HG02642 (cell line): ENCODE measurements around the gene FAM53B.
"Not testable (repeated sequence)": the region's sequence is repeated elsewhere in the genome, so short reads cannot be mapped to it uniquely, and the experiment has no call there.

Experiments used
- ATAC-seq: cut with Tn5 transposase; IDR thresholded peaks from one replicate; pipeline ENCODE4 v1.9.1; 2021; ENCODE audit warnings: mild to moderate bottlenecking; ENCODE audit not compliant: unreplicated experiment, poor library complexity

The FAM53B gene, protein sequence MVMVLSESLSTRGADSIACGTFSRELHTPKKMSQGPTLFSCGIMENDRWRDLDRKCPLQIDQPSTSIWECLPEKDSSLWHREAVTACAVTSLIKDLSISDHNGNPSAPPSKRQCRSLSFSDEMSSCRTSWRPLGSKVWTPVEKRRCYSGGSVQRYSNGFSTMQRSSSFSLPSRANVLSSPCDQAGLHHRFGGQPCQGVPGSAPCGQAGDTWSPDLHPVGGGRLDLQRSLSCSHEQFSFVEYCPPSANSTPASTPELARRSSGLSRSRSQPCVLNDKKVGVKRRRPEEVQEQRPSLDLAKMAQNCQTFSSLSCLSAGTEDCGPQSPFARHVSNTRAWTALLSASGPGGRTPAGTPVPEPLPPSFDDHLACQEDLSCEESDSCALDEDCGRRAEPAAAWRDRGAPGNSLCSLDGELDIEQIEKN

DNA sequence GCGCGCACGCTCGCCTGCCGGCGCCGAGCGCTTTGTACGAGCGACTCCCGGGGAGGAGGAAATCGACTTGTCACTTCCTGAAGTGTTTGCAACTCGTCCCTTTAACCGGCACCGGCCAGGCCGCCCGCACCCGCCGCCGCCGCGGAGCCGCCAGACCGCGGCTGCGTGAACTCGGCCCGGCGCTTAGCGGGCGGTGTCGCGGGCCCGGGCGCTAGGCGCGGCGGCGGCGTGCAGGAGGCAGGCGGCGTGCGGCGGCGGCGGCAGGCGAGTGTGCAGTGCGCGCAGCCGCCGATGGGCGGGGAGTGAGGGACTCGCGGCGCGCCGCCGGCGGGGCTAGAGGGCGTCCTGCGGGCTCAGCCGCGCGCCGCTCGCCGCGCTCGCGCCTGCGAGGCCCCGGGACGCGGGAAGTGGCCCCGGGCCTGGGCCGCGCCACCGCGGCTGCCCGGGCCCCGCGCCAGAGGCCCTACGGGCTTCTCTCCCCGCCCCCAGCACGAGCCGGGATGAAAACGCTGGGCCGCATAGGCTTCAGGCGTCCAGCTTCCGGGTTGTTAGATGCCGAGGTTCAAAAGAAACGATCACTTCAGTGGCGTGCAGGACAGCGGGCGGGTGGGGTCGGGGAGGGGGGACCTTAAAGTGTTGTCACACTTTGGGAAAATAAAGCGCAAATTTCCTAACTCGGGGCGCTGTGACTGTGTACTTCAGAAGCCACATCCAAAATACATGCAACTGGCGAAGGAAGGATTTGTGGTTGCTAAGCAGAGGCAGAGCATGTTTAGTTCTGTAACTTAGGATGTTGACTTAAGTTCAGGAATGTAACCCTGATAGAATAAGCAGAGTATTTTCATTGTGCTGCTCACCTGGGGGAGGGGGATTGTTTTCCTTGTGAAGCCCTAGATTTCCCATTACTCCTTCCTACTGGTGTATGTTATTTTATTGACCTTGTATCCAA, at the start of gene FAM53B:
Gene FAM53B, minus strand, starts transcription at position 277 of the 949 bp plus-strand sequence. CDS start 37,665 bp downstream, outside the sequence.
- ATAC-seq, result peak; percentile 70

DNA sequence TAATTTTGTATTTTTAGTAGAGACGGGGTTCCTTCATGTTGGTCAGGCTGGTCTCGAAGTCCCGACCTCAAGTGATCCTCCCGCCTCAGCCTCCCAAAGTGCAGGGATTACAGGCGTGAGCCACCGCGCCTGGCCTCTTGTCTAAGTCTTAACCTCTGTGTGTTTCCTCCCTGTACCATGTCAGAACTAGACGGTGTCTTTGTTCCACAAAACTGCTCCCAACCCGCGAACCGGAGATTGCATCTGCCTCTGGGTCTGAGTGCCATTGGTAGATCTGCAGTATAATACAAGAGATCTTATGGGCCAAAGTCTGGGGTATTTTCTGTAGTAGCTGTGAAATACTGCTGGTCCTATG, 48.8 kb upstream of the FAM53B start:
- ATAC-seq, result no peak

DNA sequence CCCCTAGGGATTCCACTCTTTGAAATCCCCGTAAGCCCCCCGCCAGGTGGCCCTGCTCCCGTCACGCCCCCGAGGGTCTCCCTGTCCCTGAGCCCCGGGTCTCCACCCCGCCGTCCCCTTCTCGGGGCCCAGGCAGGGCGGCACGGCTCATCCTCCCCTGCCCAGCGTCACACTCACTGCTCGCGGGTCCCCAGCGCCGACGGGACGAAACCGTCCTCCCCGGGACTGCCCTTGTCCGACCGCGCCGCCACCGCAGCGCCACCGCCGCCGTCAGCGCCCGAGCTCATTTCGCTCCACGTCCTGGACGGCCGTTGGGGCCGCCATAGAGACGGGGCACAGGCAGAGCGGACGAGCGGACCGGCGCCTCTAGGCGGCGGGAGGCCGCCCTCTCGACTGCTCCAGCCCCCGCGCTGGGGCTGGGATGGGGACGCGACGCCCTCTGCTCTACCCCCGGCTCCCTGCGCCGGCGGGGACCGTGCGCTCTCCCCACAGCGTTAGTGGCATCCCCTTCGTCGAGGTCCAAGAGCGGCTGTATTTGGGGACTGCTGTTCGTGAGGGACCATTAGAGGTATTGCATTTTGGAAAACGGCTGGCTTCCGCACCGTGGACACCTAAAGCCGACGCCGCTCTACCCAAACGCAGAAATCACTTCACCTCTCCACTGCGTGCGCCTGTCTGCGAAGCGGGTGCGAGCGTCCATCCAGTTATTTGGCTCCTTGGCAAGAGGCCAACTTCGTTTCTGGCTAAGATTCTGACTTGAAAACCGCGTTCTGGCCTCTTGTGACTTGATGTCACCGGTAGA, 47.6 kb upstream of the FAM53B start, which contains the start of gene EEF1AKMT2:
Gene EEF1AKMT2, minus strand, starts transcription at position 341 of the 802 bp plus-strand sequence. Its CDS starts 54 bp downstream, at position 287.
- peak; percentile 92 for ATAC-seq

DNA sequence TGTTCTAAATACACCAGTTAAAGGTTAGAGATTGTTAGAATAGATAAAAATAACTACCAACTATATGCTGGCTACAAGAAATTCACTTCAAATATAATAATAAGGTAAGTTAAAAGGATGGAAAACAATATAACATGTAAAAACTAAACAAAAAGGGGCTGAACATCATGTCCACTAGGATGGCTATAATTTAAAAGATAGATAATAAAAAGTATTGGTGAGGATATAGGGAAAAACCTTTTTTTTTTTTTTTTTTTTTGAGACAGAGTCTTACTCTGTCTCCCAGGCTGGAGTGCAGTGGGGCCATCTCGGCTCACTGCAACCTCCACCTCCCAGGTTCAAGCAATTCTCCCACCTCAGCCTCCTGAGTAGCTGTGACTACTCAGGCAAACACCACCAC, 38.7 kb upstream of the FAM53B start:
- ATAC-seq, result not testable (repeated sequence)

DNA sequence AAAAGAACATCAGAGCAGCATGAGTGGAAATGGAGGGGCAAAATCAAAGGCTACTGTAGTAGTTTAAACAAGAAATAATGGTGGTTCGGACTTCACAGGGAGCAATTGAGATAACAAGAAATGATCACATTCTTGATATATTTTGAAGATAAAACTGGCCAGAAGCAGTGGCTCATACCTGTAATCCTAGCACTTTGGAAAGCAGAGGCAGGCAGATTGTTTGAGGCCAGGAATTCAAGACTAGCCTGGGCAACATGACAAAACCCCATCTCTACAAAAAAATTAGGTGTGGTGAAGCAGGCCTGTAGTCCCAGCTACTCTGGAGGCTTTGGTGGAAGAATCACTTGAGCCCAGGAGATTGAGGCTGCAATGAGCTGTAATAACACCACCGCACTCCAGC, 24.6 kb upstream of the FAM53B start:
- ATAC-seq, result no peak

DNA sequence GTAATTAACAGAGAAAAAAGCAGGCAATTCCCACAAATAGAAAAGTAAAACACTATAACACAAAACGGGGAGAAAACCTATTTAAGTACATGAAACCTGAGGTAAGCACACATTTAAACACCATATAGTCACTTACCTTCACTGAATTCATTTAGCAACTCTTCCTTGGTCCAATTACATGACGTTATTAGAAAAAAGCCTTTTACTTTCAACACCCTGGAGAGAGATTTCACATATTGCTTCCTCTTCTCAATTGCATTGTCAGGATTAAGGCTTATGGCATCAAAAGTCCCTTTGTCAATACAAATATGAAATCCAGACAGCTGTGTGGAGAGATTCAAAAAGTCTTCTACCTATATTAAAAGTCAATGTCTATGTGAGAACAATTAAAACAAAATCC, 21.1 kb upstream of the FAM53B start:
- ATAC-seq, result no peak

DNA sequence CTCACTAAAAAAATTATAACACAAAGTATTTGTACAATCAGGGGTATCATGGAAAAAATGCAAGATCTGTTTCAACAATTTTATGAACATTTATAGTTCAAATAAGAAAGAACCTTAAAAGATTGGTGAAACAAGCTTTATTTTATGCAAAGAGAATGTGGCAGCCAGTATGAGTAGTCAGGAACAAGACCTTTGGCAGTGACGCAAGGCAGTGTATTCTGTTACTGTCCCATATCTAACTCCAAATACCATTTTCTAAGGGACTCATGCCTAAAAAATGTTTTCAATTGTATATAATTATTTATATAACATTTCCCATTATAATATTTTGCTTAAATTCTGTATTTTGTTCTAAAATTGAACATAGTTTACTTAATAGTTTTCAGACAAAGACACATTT, 19.1 kb upstream of the FAM53B start:
- ATAC-seq, result no peak

DNA sequence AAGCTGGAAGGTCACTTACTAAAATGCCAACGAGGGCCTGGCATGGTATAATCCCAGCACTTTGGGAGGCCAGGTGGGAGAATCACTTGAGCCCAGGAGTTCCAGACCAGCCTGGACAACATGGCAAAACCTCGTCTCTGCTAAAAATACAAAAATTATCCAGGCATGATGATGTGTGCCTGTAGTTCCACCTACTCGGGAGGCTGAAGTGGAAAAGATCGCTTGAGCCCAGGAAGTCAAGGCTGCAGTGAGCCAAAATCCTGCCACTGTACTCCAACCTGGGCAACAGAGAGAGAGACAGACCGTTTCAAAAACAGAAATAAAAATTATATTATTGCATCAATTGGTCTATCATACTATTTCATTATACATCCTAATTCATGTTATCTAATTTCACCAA, 18.1 kb upstream of the FAM53B start:
- ATAC-seq, result no peak

DNA sequence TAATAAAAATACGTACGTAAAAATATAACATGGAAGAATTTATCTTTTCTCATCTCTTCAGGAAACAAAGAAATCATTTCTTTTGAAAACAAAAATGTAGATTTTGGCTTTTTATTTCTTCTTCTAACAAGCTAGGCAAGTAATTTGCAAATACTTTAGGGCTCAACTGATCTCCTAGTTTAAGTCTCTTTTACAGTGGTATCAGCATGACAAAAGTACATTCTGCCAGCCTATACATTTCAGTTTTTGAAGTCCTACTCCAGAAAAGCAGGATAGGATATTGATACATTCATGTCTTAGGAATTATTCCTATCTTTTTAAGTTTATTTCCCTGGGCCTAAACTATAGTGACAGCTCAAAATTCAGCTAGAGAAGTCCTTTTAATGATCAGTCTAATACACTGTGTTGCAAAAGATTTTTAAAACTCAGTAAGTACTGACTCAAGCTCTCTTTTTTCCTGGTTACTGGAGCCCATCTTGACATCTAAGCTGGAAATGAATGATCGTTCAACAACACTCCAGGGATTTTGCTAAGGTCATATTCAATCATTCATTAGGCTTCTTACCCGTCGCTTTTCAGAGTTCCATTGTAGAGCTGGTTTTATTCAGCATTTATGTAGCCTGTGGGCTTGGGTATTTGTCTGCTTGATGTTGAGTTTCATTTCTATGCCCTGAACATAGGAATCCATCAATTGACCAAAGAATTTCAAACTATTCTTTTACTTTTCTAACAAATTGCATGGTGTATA, 12.2 kb upstream of the FAM53B start:
- no peak for ATAC-seq

DNA sequence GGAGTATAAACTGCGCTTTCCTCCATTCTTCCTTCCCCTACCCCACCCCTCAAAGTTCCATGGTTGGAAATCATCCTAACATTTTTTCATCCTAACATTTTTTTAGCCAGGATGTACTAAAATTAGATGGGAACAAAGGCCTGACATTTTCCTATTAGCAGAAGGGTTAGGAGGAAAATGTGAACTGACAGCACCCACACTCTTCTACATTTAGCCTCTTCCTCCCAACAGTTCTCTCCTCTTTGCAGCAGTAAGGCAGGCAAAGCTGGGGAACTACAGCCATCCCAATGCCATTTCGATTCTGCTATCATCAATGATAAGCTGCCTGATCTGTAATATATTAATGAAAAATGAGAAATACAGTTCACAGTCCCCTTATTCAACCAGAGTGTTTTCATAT, 11.4 kb upstream of the FAM53B start:
- ATAC-seq, result no peak

DNA sequence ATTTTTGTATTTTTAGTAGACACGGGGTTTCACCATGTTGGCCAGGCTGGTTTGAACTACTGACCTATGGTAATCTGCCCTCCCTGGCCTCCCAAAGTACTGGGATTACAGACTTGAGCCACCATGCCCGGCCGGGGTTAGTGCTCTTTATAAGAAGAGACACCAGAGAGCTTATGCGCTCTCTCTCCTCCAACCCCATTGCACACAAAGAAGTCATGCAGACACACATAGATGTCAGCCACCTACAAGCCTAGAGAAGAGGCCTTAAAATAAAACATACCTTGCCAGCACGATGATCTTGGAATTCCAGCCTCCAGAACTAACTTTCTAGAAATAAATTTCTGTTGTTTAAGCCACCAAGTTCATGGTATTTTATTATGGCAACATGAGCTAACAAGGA, 10.0 kb upstream of the FAM53B start:
- ATAC-seq, result no peak

DNA sequence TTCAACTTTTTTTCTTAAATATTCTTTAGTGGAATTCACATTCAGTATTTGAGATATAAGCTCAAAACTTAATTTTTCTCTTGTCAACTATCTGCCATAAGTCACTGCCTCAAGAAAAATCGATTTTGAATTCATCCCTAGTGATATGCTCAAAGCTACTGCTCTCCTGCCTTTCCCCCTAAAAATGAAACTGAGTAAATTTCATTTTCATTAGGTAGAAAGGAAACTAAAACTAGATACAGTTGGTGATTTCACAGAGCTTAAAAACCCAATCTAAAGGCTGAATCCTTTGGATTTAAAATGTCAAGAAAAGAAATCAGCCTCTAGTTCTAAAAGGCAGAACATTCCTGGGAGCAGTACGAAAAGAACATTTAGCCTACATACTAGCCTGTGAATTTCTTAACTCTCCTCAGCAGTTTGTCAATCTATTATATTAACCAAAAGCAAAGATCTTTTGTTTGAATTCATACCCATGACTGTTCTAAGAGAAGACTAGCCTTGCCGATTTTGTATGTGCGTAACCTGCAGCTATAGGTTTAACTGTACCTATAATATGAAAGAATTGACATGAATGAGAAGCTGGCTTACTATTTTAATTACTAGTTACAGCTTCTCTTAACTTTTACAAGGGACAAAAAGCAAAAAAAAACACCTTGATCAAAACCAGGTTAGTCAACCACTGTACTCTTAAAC, 4.9 kb upstream of the FAM53B start:
- no peak for ATAC-seq

DNA sequence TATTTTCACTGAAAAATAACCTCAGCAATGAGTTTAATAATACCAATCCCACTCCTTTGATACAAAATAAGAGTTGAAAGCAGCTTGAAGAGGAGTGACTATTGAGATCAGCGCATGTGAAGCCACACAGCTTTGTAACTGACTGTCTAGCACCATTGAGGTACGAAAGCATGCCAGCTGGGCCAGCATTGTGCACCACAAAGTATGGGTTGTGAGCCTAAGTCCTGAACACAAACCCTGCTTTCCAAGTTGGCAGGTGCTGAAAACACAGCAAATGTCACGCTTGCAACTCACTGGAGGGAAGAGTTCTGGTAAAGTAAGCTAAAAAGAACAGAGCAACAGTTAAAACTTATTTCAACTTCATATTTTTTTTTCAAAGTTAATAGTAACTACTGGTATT, 4.0 kb upstream of the FAM53B start:
- no peak for ATAC-seq

DNA sequence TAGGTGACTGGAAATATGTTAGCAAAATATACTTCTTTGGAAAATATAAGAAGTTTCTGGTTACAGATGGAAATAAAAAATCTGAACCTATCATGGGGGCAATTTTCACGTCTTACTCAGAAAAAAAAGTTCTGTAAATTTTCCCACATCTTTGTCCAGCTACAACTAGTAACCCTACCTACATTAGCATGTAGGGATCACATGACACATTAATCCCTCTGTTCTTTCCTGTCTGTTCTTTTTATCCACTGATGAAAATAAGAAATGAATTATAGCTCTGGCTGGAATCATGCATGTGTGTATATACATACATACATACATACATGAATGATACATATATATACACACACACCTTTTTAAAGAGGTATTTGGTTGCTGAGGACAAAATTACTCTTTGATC, 3.6 kb upstream of the FAM53B start:
- ATAC-seq, result no peak

DNA sequence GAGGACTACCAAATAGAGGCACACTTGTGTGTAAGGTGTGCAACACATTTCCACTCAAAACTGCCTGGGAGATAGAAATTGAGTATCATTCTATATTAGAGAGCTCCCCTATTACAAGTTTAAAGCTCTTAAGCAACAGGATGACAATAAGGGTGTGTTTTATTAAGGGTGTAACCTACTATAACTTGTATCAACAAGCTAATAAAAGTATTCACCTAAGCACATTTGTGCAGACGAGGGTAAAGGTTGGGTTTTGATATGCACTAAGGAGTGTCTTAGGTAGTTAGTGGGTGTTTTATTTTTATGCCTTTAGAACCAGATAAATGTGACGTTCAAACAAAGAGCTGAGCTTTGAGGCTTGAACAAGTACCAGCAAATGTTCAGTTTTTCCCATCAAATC, 2.8 kb upstream of the FAM53B start:
- no peak for ATAC-seq

DNA sequence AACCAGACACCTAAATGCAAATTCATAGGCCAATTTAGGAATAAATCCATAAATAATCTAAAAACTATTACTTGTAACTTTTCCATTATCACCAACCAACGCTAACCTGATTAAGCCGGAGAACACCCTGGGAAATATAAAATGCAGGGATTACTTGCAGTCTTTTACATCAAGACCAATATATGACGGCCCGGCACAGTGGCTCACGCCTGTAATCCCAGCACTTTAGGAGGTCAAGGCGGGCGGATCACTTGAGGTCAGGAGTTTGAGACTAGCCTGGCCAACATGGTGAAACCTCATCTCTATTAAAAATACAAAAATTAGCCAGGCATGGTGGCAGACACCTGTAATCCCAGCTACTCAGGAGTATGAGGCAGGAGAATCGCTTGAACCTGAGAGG, 2.3 kb upstream of the FAM53B start:
- ATAC-seq, result not testable (repeated sequence)

DNA sequence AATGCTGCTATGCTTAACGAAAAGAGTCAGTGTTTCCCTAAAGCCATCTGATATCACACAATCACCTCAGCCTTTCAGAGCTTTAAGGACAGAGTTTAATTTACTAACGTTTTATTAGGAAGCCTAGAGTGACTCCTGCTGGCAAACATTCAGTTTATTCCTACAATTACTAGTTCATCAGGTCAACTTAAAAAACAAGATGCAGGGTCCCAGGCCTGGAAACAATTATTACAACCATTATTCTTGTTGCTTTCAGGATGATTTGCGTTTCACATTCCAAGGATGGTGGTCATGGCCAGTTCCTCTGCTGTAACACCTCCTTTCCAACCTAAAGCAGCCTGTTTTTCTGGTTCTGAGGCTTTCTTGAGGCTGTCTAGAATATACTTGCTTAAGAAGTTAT, 1.5 kb upstream of the FAM53B start:
- no peak for ATAC-seq

DNA sequence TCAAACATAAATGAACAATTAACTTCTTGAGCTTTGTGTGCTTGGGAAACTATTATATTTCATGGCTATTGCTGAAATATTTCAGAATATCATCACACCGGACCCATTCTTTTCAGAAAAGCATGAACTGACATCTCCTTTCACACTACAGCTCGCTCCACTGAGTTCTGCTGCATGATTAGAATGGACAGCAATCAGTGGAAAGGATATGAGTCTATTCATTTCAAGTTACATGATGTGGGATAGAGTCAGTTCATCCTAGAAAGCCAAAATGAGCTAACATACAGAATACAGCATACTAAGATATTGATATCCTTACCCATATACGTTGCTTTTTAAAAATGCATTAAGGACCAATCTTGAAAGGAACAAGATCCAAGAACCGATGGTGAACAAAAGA, 1.1 kb upstream of the FAM53B start:
- ATAC-seq, result no peak
